GM18502 (cell line): ENCODE results near the gene GGA1.
"Not testable (repeated sequence)": the region's sequence is repeated elsewhere in the genome, so short reads cannot be mapped to it uniquely, and the experiment has no call there.

Source experiments
- ATAC-seq: cut with Tn5 transposase; IDR thresholded peaks from one replicate; pipeline ENCODE4 v1.9.1; 2021; ENCODE audit warnings: mild to moderate bottlenecking; ENCODE audit not compliant: unreplicated experiment, poor library complexity

The GGA1 gene

DNA sequence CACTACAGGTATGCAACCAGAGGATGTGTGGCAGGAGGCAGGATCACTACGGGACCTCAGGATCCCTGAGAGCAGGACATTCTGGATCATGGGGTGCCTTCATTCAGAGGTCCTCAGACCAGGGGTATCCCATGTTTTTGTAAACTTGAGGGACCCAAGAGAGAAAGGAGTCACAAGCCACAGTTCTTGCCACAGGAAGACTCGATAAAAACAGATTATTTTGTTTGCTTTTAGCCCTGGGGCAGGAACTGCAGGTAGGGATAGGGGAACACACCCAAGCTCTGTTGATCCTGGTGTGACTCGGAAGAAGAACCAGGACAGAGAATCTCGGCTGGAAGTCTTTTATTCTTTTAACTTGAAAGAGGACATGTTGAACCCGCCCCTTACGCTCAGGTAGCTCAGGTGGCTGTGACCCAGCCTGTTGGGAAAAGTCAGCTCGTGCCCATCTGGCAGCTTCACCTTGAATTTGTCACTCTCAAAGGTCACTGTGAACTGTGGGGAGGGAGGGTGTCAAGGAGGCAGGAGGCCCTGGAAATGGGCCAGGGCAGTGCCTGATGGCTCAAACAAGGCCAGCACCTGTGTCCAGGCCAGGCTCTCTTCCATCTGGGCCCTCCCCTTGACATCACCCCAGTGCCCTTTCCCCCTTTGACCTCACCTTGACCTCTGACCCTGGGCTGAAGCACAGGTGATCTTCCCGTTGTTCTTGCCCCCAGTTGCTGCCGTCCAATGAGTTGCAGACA lies 38.5 kb upstream of the GGA1 start:
- ATAC-seq: no peak

- no peak for ATAC-seq
Observed at GRCh38 chr22:37570661-37570976, 38.0 kb upstream of the GGA1 start.

- ATAC-seq: no peak
Observed at GRCh38 chr22:37571258-37571991, 37.2 kb upstream of the GGA1 start.

- no peak for ATAC-seq
Observed at GRCh38 chr22:37571992-37572373, 36.7 kb upstream of the GGA1 start.

DNA sequence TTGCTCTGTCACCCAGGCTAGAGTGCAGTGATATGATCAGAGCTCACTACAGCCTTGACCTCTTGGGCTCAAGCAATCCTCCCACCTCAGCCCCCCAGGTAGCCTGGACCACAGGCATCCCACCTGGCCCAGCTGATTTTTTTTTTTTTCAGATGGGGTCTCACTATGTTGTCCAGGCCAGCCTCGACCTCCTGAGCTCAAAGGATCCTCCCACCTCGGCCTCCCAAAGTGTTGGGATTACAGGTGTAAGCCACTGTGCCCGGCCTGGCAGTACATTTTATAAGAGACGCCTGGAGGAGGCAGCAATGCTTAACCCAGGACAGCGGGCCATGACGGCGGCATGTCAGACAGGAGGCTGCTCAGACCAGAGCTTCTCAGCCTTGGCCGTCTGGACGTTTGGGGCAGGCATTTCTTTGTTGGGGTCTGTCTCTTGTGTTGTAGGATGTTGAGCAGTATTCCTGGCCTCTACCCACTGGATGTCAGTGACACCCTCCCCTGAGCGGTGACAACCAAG lies 33.1 kb upstream of the GGA1 start:
- no peak for ATAC-seq

- ATAC-seq: no peak
Observed at GRCh38 chr22:37578002-37578401, 30.6 kb upstream of the GGA1 start.

DNA sequence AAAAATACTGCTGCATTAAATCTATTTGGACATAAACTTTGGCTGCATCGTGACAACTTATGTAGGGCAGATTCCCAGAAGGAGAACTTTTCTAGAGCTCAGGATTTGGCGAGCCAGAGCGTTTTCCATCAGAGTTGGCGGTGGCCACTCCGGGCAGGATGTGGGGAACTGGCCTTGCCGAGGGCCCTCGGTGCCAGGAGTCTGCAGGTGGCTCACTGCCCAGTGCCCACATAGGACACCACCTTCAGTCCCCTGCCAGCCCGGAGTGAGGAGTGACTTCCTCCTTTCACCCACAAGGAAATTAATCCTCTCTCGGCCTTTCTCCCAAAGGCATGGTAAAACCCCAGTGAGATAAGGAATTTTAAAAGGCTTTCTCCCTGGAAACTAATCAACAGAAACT lies 27.1 kb upstream of the GGA1 start:
- no peak for ATAC-seq

DNA sequence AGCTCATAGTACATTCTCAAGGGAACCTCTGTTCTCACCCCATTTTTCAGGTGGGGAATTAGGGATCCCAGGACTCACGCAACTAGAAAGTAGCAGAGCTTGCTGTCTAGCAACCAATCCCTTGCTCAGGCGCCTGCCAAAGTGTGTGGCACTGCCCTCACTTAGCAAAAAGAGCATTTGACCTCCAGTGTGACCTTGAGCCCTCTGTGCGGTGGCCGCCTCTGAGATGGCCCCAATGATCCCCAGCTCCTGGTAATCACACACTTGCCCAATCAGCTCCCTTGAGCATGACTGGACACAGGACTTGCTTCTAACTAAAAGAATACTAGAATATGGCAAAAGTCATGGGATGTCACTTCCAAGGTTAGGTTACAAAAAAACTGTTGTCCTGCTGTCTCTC lies 26.1 kb upstream of the GGA1 start:
- ATAC-seq: no peak

GRCh38 chr22:37588546-37589215 lies 20.0 kb upstream of the GGA1 start:
- ATAC-seq: no peak

GRCh38 chr22:37589636-37590035 lies 19.0 kb upstream of the GGA1 start:
- no peak for ATAC-seq

- ATAC-seq: not testable (repeated sequence)
Observed at GRCh38 chr22:37591081-37591480, 17.6 kb upstream of the GGA1 start.

- ATAC-seq: no peak
Observed at GRCh38 chr22:37591823-37592404, 16.7 kb upstream of the GGA1 start.

DNA sequence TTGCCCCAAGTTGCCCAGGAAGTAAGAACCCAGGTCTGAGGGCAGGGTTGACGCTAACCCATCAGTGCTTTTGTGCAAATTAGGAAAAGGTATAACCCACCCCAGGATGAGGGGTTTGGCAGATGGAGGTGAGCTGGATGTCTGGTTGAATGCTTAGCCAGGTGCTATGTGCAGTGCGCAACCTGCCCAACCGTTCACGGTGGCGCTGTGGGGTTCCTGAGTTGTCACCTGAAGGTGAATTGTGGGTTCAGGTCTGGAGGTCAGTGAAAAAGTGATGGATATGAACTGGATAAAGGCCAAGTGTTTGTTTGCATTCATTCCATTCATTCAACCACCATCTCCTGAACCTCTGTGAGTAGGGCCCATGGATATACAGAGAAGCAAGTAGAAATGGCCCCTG lies 14.4 kb upstream of the GGA1 start:
- no peak for ATAC-seq

DNA sequence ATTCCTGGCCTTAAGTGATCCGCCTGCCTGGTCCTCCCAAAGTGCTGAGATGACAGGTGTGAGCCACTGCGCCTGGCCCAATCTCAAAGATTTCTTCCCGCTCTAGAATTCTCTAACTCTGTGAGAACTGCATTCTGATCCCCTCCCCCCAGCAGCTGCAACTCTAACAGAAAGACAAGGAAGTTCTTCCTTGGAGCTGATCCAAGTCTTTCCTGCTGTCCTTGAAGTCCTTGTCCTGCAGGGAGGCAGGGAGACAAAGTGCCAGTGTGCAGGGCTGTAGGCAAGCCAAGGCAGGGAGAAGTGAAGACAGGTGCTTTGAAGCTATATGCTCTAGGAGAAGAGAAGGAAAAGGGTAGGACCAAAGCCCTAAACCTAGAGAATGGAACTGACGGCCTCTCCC lies 9.5 kb upstream of the GGA1 start:
- no peak for ATAC-seq

DNA sequence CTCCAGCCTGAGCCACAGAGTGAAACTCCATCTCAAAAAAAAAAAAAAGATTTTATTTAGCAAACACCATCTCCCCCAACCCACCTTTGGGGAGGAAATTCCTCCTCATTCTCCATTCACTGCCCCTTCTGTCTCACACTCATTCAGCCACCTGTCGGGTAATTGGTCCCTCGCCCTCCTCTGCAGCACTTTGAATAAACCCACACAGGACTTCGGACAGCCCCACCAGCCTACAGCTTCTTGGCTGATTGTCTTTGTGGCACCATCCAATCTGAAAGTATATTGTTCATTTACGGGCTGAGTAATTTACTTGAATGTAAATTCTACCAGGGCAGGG lies 7.5 kb upstream of the GGA1 start:
- ATAC-seq: no peak

DNA sequence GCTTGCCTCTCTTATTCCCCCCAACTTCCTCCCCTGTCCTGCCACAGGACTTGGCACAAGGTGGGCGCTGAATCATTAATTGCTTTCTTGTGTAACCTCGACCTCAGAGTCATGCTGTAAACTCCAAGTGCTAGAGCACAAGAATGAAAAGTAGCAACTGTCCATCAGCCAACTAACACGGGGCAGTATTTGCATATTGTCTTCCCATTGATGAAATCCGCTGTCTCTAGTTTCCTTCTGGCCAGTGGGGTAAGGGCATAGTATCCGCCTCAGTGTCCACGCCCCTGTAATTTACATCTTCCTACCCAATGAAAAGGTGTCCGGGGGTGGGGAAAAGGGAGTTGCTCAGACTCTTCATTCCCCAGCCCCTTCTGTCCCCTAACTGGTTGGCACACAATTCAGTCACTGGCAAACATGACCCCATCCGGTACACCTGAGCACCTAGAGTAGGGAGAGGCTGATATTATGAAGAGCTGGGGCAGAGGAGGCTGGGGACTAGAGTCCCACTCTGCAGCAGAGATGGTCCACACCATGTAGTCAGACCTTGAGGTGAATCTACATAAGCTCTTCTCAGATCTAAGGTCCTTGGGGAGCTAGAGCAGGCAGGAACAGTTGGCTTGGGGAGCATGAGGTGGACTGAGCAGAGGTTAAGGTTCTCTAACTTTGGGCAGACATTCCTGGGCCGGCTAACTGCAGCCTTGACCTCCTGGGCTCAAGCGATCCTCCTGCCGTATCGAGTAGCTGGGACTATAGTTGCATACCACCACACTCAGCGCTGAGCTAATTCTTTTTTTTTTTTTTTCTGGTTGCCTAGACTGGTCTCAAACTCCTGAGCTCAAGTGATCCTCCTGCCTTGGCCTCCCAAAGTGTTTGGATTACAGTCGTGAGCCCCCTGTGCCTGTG lies 6.8 kb upstream of the GGA1 start:
- ATAC-seq: no peak

DNA sequence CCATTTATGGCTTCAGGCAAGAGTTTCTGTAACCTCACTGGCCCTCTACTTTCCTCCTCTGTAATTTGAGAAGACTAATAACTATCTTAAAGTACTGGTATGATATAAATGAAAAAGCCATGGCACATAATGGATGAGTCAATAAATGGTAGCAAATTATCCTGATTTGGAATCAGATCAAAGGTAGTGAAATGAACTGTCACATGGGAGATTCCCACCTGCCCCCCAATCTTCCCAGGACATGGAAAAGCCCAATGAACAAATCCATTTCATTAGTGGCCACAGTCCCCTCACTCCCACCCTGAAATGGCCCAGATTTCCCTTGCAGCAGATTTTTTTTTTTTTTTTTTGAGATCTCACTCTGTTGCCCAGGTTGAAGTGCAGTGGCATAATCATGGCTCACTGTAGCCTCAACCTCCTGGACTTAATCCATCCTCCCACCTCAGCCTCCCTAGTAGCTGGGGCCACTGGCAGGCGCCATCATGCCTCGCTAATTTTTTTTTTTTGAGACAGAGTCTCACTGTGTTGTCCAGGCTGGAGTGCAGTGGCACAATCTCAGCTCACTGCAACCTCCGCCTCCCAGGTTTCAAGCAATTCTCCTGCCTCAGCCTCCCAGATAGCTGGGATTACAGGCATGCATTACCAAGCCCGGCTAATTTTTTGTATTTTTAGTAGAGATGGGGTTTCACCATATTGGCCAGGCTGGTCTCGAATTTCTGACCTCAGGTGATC lies 5.9 kb upstream of the GGA1 start:
- not testable (repeated sequence) for ATAC-seq

- no peak for ATAC-seq
Observed at GRCh38 chr22:37604074-37604473, 4.6 kb upstream of the GGA1 start.

DNA sequence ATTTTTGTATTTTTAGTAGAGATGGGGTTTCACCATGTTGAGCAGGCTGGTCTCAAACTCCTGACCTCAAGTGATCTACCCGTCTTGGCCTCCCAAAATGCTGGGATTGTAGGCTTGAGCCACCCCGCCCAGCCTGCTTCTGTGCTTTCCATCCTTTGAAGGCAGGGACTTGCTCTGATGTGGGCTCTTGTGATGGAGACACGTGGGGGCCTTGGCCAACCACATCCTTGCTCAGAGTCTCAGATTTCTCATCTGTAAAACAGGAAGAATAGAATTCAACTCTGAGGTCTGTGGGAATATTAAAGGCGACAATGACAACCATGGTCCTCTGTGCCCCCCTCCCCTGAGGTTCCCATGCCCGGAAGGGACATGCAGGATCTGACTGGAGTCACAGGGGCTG lies 3.8 kb upstream of the GGA1 start:
- no peak for ATAC-seq
